Activated naive CD4-positive, alpha-beta T cell treated with anti-CD3 and anti-CD28 coated beads, Interleukin-2, amount 50 U/mL, for 72 hours (primary cell): Measurements from ENCODE around the gene FHAD1. TPM values are rescaled to one million over a fixed set of nuclear protein-coding genes. Genes with fewer than 3 reads are reported as not detected.

Experiments used
- ATAC-seq, 2 donors: fragments of 150-1000 bp; cut with Tn5 transposase; 2 replicates each; pipeline ENCODE4 v1.10.0; 2021; ENCODE audit warnings: mild to moderate bottlenecking in 2 of 2, moderate library complexity in 2 of 2
- DNase-seq, 2 donors: peaks; one replicate each; pipeline ENCODE4 v3.0.0; 2021 to 2022; ENCODE audit warnings: low spot score in 2 of 2
- H3K27ac Mint-ChIP-seq, 2 donors: one replicate each; pipeline ENCODE4 v1.8.0; 2022; ENCODE audit warnings: mild to moderate bottlenecking in 2 of 2, mixed read lengths in 2 of 2
- H3K36me3 Mint-ChIP-seq, 2 donors: one replicate each; pipeline ENCODE4 v1.8.0; 2022; ENCODE audit warnings: mixed read lengths in 2 of 2
- H3K9me3 Mint-ChIP-seq, 2 donors: one replicate each; pipeline ENCODE4 v1.8.0; 2022; ENCODE audit warnings: mixed read lengths in 2 of 2
- total RNA-seq, 2 donors: library from RNA; stranded (reverse); gene quantifications; one replicate each; pipeline ENCODE4 v1.2.3, GENCODE V29; 2022

Gene FHAD1
- total RNA-seq, 2 donors from 2014 or later: 0.27 TPM; not detected in 1

DNA sequence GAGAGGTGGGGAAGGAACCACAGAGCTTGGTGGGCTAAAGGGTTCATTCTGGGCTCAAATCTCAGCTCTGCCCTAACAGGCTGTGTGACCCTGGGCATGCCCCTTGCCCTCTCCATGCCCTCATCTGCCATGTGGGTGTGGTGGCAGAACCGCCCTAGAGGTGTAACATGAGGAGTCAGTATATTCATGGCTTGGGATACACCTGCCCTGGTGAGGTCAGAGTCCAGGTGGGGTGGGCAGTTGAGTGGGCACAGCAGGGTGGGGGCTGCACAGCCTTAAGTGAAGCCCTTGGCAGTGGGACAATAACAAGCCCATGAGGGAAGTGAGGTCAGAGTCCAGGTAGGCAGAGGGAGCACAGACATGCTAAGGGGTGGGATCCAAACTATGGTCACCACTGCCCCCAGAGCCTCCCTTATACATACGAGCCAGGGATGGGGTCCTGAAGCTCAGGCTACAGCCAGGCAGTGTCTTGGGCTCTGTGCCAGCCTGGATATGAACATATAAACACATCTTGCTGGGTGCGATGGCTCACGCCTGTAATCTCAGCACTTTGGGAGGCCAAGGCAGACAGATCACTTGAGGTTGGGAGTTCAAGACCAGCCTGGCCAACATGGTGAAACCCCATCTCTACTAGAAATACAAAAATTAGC is 103.7 kb downstream of the FHAD1 start:
- Mint-ChIP-seq H3K9me3 (peaks cover 0 to 5% of the 10 kb centered on the region in 2 donors), H3K27ac (peak overlapping the region in 1 of 2 donors; percentile 8), H3K36me3 (no peaks in the 10 kb centered on the region)
- no peak for ATAC-seq
- DNase-seq: no peak

DNA sequence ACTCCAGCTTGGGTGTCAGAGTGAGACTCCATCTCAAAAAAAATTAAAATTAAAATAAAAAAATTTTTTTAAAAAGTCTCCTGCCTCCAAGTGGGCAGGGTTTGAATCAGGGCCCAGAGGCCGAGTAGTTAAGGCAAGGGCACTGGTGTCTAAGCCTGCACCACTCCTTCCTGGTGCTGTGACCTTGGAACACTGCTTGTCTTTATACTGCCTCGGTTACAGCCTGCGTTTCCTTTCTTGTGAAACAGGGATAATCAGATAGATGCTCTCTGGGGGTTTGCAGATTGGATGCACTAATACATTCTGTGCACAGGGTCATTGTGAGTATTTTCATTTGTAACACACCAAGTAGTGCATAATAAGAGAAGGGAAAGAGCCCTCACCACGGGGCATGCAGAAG is 104.3 kb downstream of the FHAD1 start:
- ATAC-seq (no peak), DNase-seq (no peak)
- H3K9me3 Mint-ChIP-seq: peaks cover 0 to 5% of the 10 kb centered on the region in 2 donors
- no peak overlapping the region for H3K27ac Mint-ChIP-seq
- no peaks in the 10 kb centered on the region for H3K36me3 Mint-ChIP-seq

DNA sequence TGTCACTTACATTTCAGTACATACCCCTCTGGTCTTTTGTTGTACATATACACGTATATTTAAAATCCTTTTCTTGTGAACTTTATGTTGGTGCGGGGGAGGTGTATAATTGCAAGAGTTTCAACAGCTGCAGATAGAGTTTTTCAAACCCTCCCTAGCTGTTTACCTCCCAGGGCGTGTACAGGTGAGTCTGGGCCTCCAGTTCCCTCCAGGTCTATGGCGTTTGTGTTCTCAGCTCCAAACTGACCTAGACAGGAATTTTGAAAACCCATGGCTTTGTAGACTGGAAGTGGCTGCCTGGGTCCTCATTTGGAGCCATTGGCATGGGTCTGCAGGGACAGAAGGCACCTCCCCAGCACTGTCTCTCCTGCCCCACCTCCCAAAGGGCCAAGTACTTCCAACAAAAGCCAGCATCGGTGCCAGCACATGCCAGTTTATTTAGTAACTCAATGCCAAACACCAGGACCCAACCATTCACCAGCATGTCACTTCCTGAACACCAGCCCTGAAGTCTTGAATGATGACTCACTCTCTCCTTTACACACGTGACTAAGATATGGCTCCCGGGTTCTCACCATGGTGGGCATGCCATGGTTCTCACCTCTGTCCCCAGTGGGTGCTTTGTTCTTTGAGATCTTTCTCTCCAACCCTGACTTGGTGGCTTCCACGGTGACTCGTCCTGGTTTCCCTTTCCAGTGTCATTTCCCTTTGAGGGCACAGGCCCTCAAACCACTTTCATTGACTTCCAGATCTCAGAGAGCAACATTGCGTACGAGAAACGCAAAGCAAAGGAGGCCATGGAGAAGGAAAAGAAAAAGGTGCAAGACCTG is 105.3 kb downstream of the FHAD1 start:
- H3K36me3 Mint-ChIP-seq: no peaks in the 10 kb centered on the region
- DNase-seq (peak; percentile 59 to 70), ATAC-seq (peak; percentile 87 to 91)
- peaks cover 0 to 5% of the 10 kb centered on the region in 2 donors for H3K9me3 Mint-ChIP-seq
- peak overlapping the region; percentile 16 to 55 for H3K27ac Mint-ChIP-seq

DNA sequence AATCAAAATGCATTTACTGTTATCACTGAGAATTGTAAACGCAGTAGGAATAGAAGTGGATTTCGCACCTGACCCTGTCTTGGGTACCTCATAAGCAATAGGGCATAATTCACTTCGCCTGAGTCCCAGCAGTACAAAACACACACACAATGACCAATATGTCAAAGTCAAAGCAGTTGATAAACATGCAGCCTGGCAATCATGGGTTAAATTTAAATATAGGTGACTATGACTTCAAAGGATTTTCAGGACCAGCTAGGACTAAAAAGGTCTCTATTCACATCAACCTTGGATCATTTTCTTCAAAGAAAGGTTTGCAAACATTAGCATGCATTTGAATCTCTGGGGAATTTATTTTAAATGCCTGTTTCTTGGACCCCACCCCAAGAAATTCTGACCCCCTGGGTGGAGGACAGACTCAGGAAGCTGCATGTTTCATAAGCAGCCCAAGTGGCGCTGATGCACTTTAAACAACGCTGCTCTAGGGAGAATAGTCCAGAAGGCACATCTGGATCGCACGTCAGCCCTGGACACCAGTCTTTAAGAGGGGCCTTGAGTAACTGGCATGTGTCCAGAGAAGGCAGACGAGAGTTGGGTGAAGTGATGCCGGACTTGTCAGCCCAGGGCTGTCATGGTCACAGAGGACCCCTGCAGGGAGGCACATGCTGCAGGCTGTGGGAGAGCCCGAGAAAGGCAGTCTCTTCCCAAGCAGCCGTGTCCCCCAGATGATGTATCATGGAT is 107.0 kb downstream of the FHAD1 start:
- peaks cover 0 to 5% of the 10 kb centered on the region in 2 donors for H3K9me3 Mint-ChIP-seq
- DNase-seq (no peak), ATAC-seq (no peak)
- no peaks in the 10 kb centered on the region for H3K36me3 Mint-ChIP-seq
- no peak overlapping the region for H3K27ac Mint-ChIP-seq

DNA sequence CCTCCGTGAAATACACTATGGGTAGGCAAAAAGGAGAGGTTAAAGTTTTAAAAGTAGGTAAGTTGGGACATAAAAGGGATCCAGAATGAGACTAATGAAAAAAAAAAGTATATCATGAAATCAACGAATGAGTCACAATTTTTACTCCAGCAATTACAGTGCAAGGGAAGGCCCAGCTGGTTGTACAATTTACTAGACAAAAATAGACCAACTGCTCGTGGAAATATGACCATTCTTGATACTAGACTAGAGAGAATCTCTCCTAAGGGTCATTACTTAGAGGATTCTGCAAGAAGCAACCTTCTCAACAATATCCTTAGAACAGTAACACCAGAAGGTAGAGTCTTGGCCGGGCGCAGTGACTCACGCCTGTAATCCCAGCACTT is 107.5 kb downstream of the FHAD1 start:
- DNase-seq (no peak), ATAC-seq (peak; percentile 8 to 59)
- H3K9me3 Mint-ChIP-seq: peaks cover 0 to 5% of the 10 kb centered on the region in 2 donors
- H3K27ac Mint-ChIP-seq: no peak overlapping the region
- H3K36me3 Mint-ChIP-seq: no peaks in the 10 kb centered on the region

DNA sequence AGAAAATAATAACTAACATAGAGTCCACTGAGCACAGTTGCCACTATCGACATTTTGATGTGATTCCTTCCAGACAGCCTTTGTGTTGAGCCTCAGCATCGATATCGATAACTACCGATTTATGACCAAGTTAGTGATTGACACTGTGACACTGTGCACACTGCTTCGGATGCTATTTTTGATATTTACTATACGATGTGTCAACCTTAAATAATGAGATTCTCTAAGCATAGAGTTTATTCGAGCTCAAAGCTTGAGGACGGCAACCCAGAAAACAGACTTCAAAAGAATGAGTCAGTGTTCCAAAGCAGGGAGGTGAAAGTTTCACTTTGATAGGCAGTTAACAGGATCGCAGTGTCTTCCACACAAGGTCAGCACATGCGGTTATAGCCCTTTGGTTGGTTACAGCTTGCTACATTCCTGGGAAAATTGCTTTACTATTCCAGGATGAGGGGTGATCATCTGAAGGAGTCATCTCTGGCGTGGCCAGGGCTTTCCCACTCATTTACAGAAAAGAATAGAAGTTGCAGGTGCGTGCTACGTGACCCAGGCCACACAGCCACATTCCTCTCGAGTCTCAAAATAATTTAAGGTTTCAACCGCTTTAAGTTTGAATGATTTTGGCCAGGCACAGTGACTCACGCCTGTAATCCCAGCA is 109.1 kb downstream of the FHAD1 start:
- H3K27ac Mint-ChIP-seq: no peak overlapping the region
- ATAC-seq: peak; percentile 37 to 51

DNA sequence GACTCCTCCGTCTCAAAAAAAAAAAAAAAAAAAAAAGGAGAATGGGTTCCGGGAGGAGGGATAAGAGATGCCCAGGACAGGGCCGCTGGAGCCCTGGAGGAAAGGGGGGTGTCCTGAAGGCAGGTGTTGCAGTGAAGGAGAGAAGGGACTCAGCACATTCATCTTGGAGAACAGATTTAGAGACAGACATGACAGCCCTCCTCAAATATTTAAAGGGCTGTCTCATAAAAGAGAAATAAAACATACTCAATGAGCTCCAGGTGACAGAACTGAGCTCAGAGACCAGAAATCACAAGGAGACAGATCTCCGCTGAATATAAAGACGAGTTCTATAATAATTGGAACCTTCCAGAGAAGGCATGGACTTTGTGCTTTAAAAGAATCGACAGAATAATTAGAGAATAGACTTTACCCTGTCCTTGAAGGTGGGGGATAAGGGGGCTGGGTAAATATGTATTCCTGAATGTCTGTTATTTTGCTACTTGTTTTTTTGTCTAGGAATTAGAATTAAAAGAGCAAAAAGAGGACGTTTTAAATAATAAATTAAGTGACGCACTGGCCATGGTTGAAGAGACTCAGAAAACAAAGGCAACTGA is 110.7 kb downstream of the FHAD1 start:
- Mint-ChIP-seq H3K27ac (peak overlapping the region in 1 of 2 donors; percentile 11), H3K36me3 (no peaks in the 10 kb centered on the region), H3K9me3 (no peaks in the 10 kb centered on the region)
- ATAC-seq (no peak), DNase-seq (no peak)

More for the DNA sequence above, 109.1 kb downstream of the FHAD1 start:
- DNase-seq: no peak
- H3K9me3 Mint-ChIP-seq: peaks cover 0 to 5% of the 10 kb centered on the region in 2 donors
- H3K36me3 Mint-ChIP-seq: no peaks in the 10 kb centered on the region

DNA sequence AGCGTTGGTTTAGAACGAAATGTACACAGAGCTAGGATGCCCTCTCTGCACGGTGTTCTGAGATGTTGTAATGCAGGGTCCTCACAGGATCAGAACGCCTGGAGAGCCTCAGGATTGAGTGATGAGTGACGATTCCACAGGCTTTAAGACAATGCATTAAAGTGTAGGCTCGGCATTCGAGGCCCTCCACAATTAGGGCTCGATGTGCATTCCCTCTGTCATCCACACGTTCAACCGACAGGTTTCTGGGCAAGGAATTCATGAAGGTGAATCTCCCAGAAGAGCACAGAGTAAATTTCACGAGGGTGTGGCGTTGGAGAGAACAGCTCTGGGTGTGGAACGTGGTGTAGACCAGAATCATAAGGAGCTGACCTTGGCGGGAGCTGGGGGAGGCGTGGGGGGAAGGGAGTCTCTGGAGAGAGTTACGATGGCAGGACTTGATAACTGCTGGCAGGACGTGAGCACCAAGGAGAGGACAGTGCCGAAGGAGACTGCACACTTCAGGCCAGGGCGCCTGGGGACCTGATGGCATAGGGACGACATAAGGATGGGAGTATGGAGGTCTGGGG is 111.6 kb downstream of the FHAD1 start:
- Mint-ChIP-seq H3K36me3 (no peaks in the 10 kb centered on the region), H3K27ac (no peak overlapping the region), H3K9me3 (no peaks in the 10 kb centered on the region)
- ATAC-seq: no peak
- no peak for DNase-seq

DNA sequence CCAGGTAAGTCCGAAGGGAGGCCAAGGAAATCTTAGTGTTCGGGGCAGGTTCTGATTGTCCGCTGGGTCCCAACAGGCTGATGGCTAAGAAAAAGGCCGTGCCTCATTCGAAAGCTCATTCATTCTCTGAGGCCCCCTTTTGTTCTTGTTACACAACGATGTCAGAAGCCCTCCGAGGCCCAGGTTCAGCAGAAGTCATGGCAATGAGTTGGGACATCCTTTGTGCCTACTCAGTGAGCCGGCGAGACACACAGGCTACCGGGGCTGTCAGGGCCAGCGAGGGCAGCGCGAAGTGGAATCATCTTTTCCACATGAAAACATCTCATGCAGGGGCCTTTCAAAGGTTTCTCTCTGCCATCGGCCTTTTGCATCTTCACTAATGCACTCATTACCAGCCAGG is 113.7 kb downstream of the FHAD1 start:
- DNase-seq: no peak
- no peaks in the 10 kb centered on the region for H3K36me3 Mint-ChIP-seq
- no peak for ATAC-seq
- H3K27ac Mint-ChIP-seq: no peak overlapping the region
- H3K9me3 Mint-ChIP-seq: no peaks in the 10 kb centered on the region

DNA sequence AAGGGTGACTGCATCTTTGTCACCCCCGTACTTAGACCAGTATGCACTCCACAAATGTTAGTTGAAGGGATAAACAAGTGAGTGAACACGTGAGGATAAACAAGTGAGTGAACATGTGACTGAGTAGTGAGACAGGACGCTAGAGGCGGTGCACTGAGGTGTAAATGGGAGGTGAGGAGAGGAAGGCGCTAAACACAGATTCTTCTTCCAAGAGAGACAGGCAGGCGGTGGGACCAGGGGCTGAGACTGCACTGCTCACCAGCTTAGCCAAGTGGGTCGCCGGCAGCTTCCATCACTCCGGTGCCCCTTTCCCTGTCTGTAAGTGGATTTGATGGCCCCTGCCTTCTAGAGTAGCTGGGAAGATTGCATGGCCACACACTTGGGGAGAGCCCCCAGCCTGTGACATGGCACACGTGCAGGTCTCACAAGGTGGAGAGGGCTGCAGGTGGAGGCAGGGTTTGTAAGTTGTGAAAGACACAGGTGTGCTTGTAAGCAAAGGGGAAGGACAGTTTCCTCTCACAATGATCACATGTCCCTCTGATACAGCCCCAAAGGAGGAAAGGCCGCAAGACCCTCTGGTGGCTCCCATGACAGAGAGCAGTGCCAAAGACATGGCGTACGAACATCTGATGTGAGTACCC is 115.2 kb downstream of the FHAD1 start:
- DNase-seq (no peak), ATAC-seq (no peak)
- no peaks in the 10 kb centered on the region for H3K9me3 Mint-ChIP-seq
- H3K36me3 Mint-ChIP-seq: no peaks in the 10 kb centered on the region
- no peak overlapping the region for H3K27ac Mint-ChIP-seq

DNA sequence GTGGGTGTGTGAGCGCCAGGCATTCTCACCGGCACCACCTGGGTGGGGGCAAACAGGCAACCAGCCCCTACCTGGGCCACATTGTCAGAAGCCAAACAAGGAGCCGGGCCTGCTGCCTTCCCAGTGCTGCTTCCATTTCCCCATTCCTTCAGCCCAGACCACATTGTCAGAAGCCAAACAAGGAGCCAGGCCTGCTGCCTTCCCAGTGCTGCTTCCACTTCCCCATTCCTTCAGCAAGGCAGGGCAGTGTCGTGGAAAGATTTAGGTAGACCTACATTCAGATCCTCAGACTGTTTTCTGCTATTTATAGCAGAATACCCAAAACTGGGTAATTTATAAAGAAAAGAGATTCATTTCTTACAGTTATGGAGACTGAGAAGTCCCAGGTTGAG is 115.7 kb downstream of the FHAD1 start:
- Mint-ChIP-seq H3K27ac (no peak overlapping the region), H3K36me3 (no peaks in the 10 kb centered on the region), H3K9me3 (no peaks in the 10 kb centered on the region)
- no peak for DNase-seq
- ATAC-seq: no peak

DNA sequence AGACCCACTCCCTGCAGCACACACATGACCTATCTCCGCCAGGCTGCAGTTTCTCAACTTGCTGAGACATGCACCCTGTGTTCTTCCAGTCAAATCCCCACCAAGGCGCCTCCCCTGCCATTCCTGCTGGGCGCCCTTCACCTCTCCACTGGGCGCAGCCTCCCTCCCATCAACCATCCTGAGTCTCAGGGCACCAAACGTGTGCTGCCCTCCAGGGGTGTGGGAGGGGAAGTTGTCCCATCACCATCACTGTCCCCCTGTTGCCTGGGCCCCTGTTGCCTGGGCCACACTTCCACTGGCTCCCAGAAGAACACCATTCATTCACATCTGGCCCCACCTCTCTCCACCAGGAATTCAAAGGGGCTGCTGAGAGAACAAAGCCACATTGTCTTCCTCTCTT is 117.7 kb downstream of the FHAD1 start:
- no peaks in the 10 kb centered on the region for H3K36me3 Mint-ChIP-seq
- no peak for ATAC-seq
- H3K27ac Mint-ChIP-seq: peak overlapping the region in 1 of 2 donors; percentile 37

DNA sequence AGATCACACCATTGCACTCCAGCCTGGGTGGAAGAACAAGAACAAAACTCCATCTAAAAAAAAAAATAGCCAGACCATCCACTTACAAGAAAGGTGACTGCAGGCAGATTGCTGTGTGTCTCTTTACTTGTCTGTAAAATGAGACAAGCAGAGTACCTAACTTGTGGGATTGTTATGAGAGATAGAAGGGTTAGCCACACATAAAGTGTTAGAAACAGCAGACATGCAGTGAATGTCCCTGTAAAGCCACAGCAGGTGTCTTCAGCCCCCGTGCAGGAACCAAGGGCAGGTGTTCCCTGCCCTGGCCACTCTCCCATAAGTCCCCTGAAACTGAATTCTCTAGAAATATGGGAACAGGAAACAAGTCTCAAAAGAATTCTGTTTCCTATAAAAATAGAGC is 121.9 kb downstream of the FHAD1 start:
- Mint-ChIP-seq H3K36me3 (no peaks in the 10 kb centered on the region), H3K27ac (no peak overlapping the region), H3K9me3 (no peaks in the 10 kb centered on the region)
- ATAC-seq: no peak
- DNase-seq: no peak

More for the DNA sequence above, 117.7 kb downstream of the FHAD1 start:
- no peak for DNase-seq
- no peaks in the 10 kb centered on the region for H3K9me3 Mint-ChIP-seq

DNA sequence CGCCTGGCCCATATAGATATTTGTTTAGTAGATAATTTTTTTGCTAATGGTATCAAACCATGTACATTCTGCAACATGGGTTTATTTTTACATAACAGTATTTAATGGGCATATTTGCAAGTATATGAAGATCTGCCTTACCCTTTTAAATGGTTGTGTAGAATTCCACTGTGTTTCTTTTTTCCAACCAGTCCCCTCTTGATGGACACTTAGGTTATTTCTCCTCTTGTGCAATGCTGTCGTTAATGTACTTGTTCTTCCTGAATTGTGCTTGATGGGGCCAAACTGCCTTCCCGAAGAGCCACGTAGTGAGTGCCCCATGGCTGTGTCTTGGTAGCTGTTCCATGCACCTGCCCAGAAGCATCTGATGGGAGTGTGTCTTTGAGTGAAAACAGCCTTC is 123.2 kb downstream of the FHAD1 start:
- H3K27ac Mint-ChIP-seq: no peak overlapping the region
- DNase-seq: no peak
- no peak for ATAC-seq
- H3K36me3 Mint-ChIP-seq: no peaks in the 10 kb centered on the region
- H3K9me3 Mint-ChIP-seq: no peaks in the 10 kb centered on the region

DNA sequence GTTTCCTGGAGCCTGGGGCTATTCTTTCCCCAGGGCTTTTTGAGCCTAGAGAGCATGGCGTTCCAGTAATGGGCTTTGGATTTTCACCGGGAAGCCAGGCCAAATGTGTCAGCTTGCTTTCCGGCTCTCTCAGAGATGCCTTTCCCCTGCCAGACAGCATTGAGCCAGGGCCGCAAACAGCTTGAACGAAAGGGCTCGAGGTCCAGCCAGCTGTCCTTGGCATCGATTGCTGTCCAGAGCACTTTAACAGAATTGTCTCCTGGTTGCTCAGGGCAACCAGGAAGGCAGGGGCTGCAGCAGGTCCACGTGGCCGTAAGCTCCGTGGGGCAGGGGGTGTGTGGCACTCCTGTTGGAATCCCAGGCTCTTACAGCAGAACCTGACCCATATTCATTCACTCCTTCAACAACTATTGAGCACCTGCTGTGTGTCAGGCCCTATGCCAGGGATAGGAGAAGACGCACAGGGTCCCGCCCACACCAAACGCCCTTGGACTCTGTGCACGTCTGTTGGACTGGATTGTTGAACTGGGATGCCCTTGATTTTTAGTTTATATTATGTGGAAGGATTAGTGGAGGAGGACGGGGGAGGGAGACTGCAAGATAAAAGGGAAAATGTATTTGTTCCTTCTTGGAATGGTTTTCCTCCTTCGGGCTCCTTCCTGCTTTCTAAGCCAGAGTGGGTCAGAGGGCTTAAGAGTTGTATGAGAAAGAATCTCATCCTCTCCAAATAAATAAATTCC is 123.9 kb downstream of the FHAD1 start:
- no peaks in the 10 kb centered on the region for H3K36me3 Mint-ChIP-seq
- DNase-seq: no peak
- H3K9me3 Mint-ChIP-seq: no peaks in the 10 kb centered on the region
- no peak overlapping the region for H3K27ac Mint-ChIP-seq
- ATAC-seq: no peak
